Measurements from ENCODE around the gene CNGA4.

Gene CNGA4, protein sequence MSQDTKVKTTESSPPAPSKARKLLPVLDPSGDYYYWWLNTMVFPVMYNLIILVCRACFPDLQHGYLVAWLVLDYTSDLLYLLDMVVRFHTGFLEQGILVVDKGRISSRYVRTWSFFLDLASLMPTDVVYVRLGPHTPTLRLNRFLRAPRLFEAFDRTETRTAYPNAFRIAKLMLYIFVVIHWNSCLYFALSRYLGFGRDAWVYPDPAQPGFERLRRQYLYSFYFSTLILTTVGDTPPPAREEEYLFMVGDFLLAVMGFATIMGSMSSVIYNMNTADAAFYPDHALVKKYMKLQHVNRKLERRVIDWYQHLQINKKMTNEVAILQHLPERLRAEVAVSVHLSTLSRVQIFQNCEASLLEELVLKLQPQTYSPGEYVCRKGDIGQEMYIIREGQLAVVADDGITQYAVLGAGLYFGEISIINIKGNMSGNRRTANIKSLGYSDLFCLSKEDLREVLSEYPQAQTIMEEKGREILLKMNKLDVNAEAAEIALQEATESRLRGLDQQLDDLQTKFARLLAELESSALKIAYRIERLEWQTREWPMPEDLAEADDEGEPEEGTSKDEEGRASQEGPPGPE

DNA sequence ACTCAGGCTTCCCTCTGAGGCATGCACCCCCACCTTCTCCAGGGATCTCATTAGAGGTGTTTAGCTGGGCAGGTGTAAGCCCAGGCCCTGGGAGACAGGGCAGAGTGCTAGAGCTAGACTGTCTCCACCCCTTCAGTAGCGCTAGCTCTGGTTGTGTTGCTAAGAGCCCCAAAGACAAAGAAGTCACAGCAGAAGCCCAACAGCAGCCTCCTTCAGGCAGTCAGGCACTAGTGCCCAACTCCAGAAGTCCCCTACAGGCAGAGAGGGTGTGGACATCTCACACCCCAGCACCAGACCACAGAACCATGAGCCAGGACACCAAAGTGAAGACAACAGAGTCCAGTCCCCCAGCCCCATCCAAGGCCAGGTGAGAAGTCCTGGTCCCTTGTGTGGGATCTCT, at the start of gene CNGA4:
TSS of gene CNGA4 (plus strand) at position 188 of the 400 bp plus-strand sequence. CDS start at position 306, 118 bp downstream.
- no peak for DNase-seq

DNA sequence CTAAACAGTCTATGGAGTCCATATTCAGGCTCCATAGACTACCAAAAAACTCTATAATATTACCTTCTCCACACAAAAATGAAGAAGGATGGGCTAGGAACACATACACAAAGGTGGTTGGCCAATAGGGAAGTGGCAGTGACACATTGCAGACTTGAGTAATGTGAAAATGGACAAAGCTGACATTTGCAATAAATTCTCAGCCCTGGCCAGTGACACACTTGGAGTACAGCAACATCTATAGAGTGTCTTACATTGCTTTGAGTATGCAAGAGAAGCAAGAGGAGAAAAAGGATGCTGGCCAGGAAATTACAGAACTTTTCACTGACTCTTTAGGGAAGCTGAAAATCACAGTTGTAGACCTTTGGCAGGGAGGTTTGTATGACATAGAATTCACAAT, 47.1 kb upstream of the CNGA4 start:
- no peak for DNase-seq

GRCh38 chr11:6194065-6194581, 44.8 kb upstream of the CNGA4 start:
- no peak for DNase-seq

DNA sequence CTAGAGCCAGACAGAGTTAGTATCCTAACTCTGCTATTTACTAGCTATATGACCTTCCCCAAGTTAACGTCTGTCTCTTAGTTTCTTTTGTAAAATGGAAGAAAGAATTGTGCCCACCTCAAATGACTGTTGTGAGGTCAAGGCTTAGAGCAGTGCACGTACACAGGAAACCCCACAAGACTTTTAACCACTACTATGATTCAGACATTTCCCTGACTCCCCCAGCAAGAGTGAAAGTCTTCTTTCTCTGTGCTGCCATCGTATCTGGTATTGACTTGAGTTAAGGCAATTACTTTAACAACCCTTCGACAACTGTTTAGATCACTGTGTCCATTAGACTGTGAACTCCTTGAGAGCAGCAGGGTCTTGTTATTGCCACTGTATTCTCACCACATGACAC, 42.5 kb upstream of the CNGA4 start:
- no peak for DNase-seq

- DNase-seq, result no peak
Observed at GRCh38 chr11:6197466-6198200, 41.3 kb upstream of the CNGA4 start.

- no peak for DNase-seq
Observed at GRCh38 chr11:6199174-6199810, 39.6 kb upstream of the CNGA4 start, which contains the start of gene OR52W1. OR52W1 (plus strand) TSS chr11:6199224; CDS start chr11:6199224, 0 bp downstream.

GRCh38 chr11:6200975-6201374, 37.9 kb upstream of the CNGA4 start:
- no peak for DNase-seq

- no peak for DNase-seq
Observed at GRCh38 chr11:6201481-6201880, 37.4 kb upstream of the CNGA4 start.

DNA sequence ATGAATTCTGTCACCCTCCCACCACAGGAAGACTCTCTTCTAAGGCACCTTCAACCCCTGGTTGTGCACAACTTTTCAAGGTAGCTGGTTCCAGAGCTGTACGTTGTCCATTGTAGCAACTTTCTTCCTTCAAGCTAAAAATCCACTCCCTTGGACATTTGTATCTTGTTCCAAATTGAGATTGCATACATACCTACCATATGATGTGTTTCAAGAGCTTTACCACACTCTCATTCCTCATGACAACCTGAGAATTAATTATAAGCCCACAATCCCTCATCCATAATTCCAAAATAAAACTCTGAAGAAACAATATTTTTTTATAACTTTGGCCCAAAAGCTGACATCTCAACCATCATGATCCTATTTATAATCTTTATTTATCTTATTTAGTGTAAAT, 36.8 kb upstream of the CNGA4 start:
- no peak for DNase-seq

- DNase-seq, result no peak
Observed at GRCh38 chr11:6203327-6203726, 35.6 kb upstream of the CNGA4 start.

- DNase-seq, result no peak
Observed at GRCh38 chr11:6204706-6205105, 34.2 kb upstream of the CNGA4 start.

DNA sequence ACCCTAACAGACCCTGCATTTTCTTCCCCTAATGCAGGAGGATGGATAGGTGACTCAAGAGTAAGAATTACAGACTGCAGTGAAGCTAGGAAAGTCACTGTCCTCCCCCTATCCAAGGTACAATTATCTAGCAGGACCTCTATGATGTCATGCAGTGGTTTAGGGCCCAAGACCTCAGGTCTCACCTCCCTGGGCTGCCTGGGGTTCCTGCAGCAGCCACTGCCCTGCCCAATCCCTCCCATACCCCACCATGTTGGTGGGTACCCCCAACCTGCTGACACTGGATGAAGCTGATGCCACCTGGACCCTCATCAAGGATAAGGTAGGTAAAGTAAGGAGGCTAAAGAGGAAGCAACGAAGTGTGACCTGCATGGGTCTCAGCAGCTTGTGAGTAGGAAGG, 33.5 kb upstream of the CNGA4 start, which contains the start of gene C11orf42:
TSS of gene C11orf42 (plus strand) at position 192 of the 400 bp plus-strand sequence. CDS start at position 251, 59 bp downstream.
- no peak for DNase-seq

DNA sequence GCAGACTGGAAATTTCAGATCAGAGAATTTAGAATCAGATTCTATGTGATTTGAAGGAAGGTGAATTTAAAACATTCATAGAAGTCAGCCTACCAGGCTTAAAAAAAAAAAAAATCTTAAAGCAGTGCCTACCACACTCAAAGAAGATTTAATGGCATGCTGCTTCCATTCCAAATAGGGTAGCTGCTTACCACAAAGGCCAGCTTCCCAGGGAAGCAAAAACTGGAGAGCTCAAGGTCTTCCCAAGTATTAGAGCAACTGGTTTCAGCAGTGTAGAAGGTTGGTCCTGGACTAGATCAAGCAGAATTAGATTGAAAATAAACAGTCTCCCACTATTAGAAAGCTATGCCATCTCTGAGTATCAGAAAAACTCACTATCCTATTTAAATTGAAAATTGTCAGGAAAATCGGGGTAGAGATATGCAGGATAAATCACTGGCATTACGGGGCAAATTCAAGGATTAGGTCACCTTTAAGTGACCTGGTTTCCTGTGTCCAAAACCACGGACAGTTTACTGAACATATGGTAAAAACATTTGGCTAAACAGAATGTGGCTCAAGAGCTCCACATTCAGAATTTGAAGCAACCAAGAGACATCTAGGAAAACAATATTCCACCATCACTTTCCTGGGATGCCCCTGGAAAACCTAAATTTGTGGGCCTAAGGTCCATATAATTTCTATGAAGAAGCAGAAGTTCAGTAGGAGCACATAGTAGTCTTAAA, 32.3 kb upstream of the CNGA4 start:
- DNase-seq, result no peak

- DNase-seq, result no peak
Observed at GRCh38 chr11:6209801-6210200, 29.1 kb upstream of the CNGA4 start.

DNA sequence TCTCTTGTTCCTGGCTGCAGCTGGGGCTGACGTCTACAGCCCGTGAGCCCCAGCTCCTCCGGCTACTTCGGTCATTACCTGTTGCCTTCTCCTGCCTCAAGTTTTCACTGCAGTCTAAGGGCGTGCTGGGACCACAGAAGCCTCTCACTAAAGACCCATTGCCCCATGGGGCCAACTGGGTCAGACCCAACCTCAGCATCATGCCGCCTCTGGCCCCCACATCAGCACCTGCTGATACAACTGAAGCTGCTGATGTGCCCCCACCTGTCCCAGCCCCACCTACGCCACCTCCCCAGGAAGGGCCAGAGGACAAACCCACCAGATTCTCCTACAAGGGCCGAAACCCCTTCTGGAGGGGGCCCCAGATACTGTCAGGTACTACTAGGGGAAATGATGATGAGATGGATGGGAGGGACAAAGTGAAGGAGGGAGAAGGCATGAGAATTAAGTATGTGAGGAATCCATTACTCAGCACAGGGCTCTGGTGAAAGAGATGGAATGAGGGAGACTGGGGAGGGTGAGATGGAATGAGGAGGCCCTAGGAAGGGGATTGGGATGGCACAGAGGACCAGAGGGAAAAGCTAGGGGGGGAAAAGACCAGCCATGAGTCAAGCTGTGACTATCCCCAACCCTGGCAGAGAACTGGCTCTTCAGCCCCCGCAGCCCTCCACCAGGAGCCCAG, 28.5 kb upstream of the CNGA4 start:
- DNase-seq, result no peak

DNA sequence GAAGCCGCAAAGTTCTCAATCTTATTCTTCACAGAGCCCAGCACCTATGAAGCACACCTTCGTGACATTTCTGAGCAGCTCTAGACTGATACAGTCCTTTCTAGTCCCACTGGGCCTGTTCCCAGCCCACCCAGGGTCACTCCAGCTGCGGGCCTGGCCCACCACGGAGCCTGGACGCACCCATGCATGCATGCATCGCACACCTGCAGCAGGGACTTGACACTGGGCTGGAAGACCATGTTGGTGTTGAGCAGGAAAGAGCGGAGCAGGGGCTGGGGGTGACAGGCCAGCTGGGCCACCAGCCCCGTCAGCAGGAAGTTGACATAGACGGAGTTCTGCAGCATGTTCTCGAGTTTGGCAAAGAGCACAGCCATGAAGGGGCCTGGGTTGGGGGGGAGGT, 24.4 kb upstream of the CNGA4 start:
- DNase-seq, result no peak

GRCh38 chr11:6216501-6216900, 22.4 kb upstream of the CNGA4 start:
- no peak for DNase-seq

GRCh38 chr11:6217722-6218121, 21.2 kb upstream of the CNGA4 start:
- no peak for DNase-seq

GRCh38 chr11:6219359-6219758, 19.5 kb upstream of the CNGA4 start:
- no peak for DNase-seq

GRCh38 chr11:6223854-6224253, 15.0 kb upstream of the CNGA4 start:
- DNase-seq, result no peak

DNA sequence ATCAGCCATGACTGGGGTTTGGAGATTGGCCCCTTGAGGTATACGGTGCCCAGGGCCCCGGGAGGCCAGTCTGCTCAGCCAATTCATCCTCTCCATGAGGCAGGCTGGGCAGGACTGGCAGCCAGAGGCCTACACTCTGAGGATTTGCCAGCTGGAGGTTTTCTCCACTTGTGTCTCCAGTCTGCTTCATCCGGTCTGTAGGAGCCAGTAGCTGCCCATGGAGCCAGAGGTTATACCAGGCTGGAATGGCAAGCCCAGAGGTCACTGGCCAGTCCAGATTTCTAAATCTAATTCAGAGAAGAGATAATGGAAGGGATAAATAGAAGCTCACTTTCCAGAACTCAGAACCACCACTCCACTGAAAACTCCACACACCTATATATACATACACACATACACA, 14.5 kb upstream of the CNGA4 start:
- DNase-seq, result no peak

DNA sequence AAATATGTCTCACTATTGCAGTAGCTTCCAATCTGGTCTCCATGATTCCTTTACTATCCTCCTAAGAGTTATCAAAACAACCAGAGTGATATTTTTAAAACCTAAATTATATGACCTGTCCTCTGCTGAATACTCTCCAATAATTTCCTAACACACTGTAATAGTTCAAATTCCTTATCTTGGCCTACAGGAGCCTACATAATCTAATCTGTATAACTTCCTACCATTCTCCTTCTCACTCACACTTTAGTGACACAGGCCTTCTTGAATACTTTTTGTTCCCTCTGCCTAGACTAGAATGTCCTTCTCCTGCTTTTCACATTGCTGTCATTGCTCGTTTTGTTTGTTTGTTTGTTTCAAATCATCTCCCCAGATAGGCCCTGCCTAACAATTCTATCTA, 13.9 kb upstream of the CNGA4 start:
- no peak for DNase-seq
